ENCODE results near the gene NANS.

- TF ChIP-seq CTCF (conservative IDR thresholded peaks at IDR 0.05; ENCODE audit: low read length) (no peak), EZH2phosphoT487 (IDR thresholded peaks at IDR 0.05; ENCODE audit: borderline replicate concordance, low read depth, low read length) (no peak)
These were observed 10.7 kb downstream of the NANS start for GRCh38 chr9:98067184-98067583.
